Left colon (tissue), 2 donors: ENCODE results near the gene MYCBPAP. TPM values are rescaled to one million over a fixed set of nuclear protein-coding genes. Genes with fewer than 3 reads are reported as not detected.

Source experiments
- ATAC-seq: fragments of 200-7000 bp; cut with Tn5 transposase; one replicate; pipeline ENCODE4 v1.9.1; 2020; ENCODE audit warnings: mild to moderate bottlenecking, moderate library complexity
- DNase-seq, 2 donors: peaks; one replicate each; pipeline ENCODE4 v3.0.0-alpha.2; 2020
- intact Hi-C, 2 donors: fragments of 100-400 bp; cut with DNase I in 1 of 2; cut with micrococcal nuclease in 1 of 2; formaldehyde crosslinking; loops; one replicate each; pipeline versions ENCODE4 v1.11.2 to v1.14.0; 2022; cut with DNase I, micrococcal nuclease
- total RNA-seq, 2 donors: library from RNA; stranded (reverse); fragmentation: NEBNext Ultra II Directional; extraction: Animal tissue kit (Norgen Biotek cat#: 25700); gene quantifications; one replicate each; pipeline ENCODE4 v1.2.1, GENCODE V29; 2021
- donor health status: DM: no; HTN: no; CAD: no.
- donor health status: DM: yes; HTN: yes; CAD: no.

MYCBPAP gene
- total RNA-seq, 2 donors from 2014 or later, result 2.1 to 2.8 TPM

DNA sequence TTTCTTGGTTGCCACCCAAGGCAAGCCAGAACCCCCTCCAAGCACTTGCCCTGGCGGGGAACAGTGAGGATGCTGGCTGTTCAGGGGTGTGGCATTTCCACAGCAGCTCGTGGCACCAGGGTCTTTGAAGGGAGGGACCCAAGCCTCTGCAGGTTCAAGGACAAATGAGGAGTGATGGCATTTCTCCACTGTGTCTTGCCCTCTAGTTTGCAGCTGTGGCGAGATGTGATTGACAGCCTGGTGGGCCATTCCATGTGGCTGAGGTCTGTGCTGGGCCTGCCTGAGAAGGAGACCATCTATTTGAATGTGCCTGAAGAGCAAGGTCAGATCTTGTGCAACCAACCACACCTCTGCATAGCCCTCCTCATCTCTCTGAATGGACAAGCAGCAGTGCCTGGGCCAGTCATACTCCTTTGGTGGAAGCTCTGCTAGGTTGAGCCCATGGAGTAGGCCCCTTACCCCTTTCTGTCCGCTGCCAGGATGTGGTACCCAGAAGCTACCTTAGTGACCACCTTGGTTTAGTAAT, 19.8 kb downstream of the MYCBPAP start:
- no peak for ATAC-seq

DNA sequence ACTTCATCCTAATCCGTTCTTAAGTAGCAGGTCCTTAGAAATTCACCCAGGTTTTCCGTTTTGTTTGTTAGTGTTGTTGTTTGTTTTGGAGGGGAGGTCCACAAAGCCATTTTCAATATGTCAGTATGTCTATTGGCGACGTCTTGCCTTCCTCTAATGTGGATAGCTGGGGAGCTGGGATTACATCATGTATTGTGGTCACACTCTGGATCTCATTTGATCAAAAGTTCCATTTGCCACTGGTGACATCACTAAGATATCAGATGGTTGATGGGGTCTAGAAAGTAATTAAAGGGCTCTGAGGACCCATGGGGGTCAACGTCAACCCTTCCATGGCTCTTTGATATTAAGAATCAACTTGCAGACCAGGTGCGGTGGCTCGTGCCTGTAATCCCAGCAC, 21.6 kb downstream of the MYCBPAP start:
- intact Hi-C loops, result no loop called here

More for the DNA sequence above, 19.8 kb downstream of the MYCBPAP start:
- intact Hi-C loops, result no loop called here
- DNase-seq, result no peak

GRCh38 chr17:50531428-50532025, 23.3 kb downstream of the MYCBPAP start:
- DNase-seq (no peak), ATAC-seq (no peak)
- intact Hi-C loops, result no loop called here

More for the DNA sequence above, 21.6 kb downstream of the MYCBPAP start:
- no peak for ATAC-seq
- DNase-seq, result no peak

GRCh38 chr17:50532452-50533024, 24.3 kb downstream of the MYCBPAP start, which contains the start of gene EPN3:
TSS of gene EPN3 (plus strand) at chr17:50532735. CDS start at chr17:50536557, 3,822 bp downstream.
- peak; percentile 78 to 83 for DNase-seq
- intact Hi-C loops, result no loop called here
- peak; percentile 64 for ATAC-seq

DNA sequence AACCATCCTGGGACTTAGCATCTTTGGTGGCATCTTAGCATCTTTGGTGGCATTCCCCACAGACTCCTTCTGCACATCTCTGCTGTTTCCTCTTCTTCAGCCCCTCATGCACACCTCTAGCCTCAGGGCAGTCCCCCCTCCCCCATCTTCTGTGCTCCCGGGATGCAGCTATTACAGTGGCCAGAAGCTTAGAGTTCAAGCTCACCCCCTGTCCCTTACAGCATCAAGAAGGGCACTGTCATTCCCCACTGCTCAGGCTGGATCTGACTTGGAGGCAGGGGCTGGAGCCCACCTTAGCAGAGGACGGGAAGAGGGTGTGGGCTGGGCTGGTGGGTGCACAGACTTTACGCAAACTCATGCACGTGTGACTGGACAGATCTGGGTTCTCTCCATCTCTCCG, 24.9 kb downstream of the MYCBPAP start:
- DNase-seq (no peak), ATAC-seq (peak; percentile 21)

DNA sequence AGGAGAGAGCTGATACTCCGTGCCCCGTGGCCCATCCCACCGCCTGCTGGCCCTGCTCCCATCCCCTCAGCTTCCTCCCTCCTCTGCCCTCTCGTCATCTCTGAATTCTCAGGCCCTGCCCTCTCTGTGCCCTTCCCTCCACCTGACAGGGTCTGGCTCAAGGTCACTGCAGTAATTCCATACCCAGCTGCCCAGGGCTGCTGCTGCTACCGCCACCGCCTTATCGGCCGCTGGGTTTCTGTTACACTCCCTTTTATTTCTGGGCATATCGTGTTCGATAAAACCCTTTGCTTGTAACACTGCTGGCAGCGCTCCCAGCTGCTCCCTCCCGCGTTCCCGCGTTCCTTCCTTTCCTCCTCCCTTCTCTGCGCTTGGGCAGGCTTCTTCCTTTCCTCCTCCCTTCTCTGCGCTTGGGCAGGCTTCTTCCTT, 25.5 kb downstream of the MYCBPAP start:
- ATAC-seq (peak; percentile 76), DNase-seq (peak; percentile 82 to 89)
- intact Hi-C loops, result no loop called here

More for the DNA sequence above, 24.9 kb downstream of the MYCBPAP start:
- intact Hi-C loops, result no loop called here

DNA sequence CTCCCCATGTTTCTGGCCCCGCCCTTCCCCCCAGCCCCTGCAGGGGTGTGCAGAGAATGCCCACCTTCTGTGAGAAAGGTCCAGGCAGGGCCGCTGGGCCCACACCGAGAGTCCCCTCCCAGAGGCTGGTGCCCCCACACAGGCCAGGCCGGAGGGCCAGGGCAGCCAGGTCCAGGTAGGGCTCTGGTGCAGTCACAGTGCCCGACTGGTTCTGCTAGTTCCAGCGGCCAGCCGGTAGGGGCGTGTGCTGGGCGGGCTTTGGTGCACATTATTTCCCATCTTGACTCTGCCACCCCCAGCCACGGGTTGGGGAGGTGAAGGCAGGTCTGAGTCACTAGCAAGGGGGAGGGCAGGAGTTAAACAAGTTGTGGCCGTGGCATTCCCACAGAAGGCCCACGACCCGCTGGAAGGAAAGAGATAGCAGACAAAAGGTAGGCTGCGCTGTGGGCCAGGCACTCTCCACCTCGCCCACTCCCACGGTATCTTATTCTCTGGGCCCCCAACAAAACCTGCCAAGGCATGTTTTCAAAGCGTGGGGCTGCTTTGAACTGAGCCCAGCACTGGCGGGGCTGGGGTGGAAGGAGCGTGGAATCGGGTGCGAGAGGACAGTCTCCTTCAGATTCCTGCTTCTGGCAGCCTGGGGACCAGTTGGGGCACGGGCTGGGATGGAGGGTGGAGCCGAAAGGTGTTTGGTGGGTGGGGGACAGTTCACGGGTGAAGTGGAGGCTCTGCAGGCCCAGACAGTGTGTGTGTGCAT, 26.2 kb downstream of the MYCBPAP start:
- ATAC-seq (peak; percentile 73), DNase-seq (peak; percentile 79 to 86)
- intact Hi-C loops, result no loop called here

DNA sequence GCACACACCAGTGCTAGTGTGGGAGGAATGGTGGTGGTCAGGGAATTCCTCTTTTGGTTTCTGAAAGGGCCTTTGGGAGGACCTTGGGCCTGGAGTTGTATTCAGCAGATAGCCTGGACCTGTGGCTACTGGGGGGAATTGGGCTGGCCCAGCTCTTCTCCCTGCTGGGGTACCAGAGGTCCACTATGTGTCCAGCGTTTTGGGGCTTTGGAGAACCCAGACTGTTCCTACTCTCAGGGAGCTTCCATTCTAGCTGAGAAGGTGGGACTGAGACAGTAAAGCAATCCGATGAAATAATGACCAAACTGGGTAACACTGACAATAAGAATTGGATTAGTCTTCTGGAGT, 26.7 kb downstream of the MYCBPAP start:
- no peak for DNase-seq
- intact Hi-C loops, result no loop called here
- ATAC-seq, result no peak

GRCh38 chr17:50535407-50535806, 27.2 kb downstream of the MYCBPAP start:
- ATAC-seq, result no peak
- intact Hi-C loops, result no loop called here
- DNase-seq, result no peak

DNA sequence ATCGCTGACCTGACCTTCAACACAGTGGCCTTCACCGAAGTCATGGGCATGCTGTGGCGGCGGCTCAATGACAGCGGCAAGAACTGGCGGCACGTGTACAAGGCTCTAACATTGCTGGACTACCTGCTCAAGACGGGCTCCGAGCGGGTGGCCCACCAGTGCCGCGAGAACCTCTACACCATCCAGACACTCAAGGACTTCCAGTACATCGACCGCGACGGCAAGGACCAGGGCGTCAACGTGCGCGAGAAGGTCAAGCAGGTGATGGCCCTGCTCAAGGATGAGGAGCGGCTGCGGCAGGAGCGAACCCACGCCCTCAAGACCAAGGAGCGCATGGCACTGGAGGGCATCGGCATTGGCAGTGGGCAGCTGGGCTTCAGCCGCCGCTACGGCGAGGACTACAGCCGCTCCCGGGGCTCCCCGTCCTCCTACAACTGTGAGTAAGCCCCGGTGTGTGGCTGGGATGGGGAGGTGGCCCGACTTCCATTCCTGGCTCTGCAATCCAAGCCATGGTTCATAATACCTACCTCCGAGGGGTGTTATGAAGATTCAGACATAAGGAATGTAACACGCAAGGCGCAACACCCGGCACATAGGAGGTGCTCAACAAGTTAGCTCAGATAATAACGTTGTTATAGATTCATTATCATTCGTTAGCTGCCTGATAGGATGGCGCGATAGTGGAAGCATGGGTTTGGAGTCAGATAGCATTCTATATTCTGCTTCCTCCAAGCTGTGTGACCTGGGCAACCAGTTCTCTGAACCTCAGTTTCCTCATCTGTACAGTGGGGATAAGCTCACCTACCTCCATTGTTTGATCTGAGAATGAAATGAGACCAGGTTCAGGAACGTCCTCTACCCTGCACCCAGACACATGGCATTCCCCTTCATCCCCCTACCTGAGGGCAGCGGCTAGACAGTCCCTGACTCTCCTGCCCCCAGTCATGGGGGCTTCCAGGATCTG, 28.7 kb downstream of the MYCBPAP start:
- DNase-seq, result no peak
- intact Hi-C loops, result no loop called here
- ATAC-seq, result no peak

DNA sequence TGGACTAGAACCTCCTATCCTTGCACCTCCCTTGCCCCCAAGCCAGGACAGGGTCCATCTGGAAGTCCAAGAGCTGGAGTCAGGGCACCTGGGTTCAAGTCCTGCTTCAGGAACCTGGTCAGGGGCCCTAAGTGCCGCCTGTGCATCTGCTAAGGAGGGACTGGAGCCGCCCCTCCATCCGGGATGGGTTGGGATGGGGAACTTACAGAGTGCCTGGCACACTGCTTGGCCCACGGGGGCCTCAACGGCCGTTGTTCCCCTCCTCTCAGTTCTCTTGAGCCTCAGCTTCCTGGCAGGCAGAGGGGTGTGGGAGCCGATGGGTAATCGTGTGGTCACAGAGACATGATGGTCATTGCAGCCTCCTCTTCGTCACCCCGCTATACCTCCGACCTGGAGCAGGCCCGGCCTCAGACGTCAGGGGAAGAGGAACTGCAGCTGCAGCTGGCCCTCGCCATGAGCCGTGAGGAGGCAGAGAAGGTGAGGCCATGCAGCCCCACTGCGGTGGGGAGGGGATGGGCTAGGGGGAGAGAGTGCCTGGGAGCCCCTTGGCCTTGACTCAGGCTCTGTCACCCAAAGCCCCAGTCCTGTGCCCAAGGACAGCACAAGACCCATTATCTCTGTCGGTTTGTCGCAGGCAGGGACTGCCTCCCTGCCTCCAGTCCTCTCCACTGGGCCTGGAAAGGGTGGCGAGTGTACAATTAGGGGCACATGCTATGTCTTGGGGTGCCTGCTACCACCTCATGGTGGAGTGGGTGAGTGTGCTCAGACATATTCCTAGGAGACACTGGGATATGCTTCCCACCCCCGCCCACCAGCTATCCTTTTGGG, 29.7 kb downstream of the MYCBPAP start:
- no peak for ATAC-seq
- DNase-seq, result no peak
- intact Hi-C loops, result no loop called here

DNA sequence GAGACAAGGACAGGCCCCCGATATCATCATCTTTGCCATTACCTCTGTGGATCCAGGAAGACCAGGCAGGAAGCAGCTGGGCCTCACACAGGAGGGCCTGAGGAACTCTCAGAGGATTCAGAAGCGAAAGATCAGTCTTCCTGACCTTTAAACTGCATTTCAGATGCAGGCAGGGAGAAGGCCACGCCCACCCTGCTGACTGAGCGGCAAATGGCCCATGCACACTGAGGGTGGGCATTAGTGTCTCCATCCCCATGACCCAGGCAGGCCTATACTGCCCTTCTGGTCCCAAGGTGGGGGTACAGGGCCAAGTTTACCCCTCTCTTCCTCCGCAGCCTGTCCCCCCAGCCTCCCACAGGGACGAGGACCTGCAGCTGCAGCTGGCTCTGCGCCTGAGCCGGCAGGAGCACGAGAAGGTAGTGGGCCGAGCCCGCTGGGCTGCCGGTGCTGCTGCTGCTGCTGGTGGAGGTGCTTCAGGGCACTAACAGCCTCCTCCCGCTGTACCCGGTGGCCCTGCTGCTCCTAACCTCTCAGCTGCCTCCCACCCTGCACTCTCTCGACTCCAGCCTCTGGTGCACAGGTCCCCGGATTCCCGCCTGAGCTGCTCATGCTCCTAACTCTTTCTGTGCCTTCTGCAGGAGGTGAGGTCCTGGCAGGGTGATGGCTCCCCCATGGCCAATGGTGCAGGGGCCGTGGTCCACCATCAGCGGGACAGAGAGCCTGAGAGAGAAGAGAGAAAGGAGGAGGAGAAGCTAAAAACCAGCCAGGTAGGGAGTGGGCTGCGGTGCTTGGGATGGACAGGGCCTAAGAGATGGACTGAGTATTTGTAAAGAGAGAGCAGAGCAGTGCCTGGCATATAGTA, 30.5 kb downstream of the MYCBPAP start:
- intact Hi-C loops, result no loop called here
- ATAC-seq, result no peak

GRCh38 chr17:50539762-50540559, 31.7 kb downstream of the MYCBPAP start:
- ATAC-seq, result peak; percentile 34
- peak; percentile 77 to 84 for DNase-seq
- intact Hi-C loops, result loop anchor here (10.0 kb wide), 2 partner anchors 295 to 305 kb away; partner anchors contain the start of gene WFIKKN2 (in 1 of the 2)

More for the DNA sequence above, 30.5 kb downstream of the MYCBPAP start:
- peak in 1 of 2 donors; percentile 67 for DNase-seq

- ATAC-seq (no peak), DNase-seq (no peak)
- intact Hi-C loops, result loop anchor here (10.0 kb wide), 2 partner anchors 294 to 304 kb away; partner anchors contain the start of gene WFIKKN2 (in 1 of the 2)
Measured at GRCh38 chr17:50540560-50541401, 32.5 kb downstream of the MYCBPAP start.

GRCh38 chr17:50541402-50541715, 33.1 kb downstream of the MYCBPAP start:
- no peak for ATAC-seq
- intact Hi-C loops, result loop anchor here (10.0 kb wide), 2 partner anchors 293 to 303 kb away; partner anchors contain the start of gene WFIKKN2 (in 1 of the 2)

More at GRCh38 chr17:50541402-50541715, 33.1 kb downstream of the MYCBPAP start:
- no peak for DNase-seq
